Left kidney (tissue), 1 donor: ENCODE data around the gene PIK3C2B. TPM values are rescaled to one million over a fixed set of nuclear protein-coding genes. Genes with fewer than 3 reads are reported as not detected.

ENCODE experiments used
- polyA plus RNA-seq: library from polyadenylated mRNA; unstranded; fragments of 120-200 nt; gene quantifications from one replicate; pipeline ENCODE4 v1.2.1, GENCODE V29; 2013; ENCODE audit not compliant: insufficient read length

Gene PIK3C2B
- polyA plus RNA-seq, 1 donor, result 20.1 TPM

Other genes with a start within 250 kb of the PIK3C2B start
- gene PLEKHA6, start 134.9 kb downstream of the PIK3C2B start, polyA plus RNA-seq, result 46.1 TPM
- gene PPP1R15B, start 83.0 kb downstream of the PIK3C2B start, polyA plus RNA-seq, result 44.1 TPM
- 82.9 TPM for gene MDM4, start 21.6 kb upstream of the PIK3C2B start, polyA plus RNA-seq
- 11.5 TPM for gene LRRN2, start 190.9 kb upstream of the PIK3C2B start, polyA plus RNA-seq